ENCODE data around the gene TTC7B.

- TF ChIP-seq CTCF (IDR thresholded peaks at IDR 0.05 in 2 of 3, conservative IDR thresholded peaks at IDR 0.05 in 1 of 3; ENCODE audit: borderline replicate concordance in 1 of 3, insufficient read depth in 1 of 3, low read depth in 2 of 3, low read length in 2 of 3): no peak
- no peak for TF ChIP-seq POLR2AphosphoS5 (IDR thresholded peaks at IDR 0.05; ENCODE audit: low read depth, low read length)
- TF ChIP-seq, protein P1, sequence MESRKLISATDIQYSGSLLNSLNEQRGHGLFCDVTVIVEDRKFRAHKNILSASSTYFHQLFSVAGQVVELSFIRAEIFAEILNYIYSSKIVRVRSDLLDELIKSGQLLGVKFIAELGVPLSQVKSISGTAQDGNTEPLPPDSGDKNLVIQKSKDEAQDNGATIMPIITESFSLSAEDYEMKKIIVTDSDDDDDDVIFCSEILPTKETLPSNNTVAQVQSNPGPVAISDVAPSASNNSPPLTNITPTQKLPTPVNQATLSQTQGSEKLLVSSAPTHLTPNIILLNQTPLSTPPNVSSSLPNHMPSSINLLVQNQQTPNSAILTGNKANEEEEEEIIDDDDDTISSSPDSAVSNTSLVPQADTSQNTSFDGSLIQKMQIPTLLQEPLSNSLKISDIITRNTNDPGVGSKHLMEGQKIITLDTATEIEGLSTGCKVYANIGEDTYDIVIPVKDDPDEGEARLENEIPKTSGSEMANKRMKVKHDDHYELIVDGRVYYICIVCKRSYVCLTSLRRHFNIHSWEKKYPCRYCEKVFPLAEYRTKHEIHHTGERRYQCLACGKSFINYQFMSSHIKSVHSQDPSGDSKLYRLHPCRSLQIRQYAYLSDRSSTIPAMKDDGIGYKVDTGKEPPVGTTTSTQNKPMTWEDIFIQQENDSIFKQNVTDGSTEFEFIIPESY (IDR thresholded peaks at IDR 0.05; ENCODE audit: extremely low read depth, insufficient replicate concordance, low read length): no peak
- no peak for TF ChIP-seq RAD21 (IDR thresholded peaks at IDR 0.05; ENCODE audit: low read depth)
- TF ChIP-seq POLR2A (IDR thresholded peaks at IDR 0.05; ENCODE audit: borderline replicate concordance, extremely low read depth, insufficient read depth, insufficient read length): no peak
- no peak for TF ChIP-seq EZH2phosphoT487 (IDR thresholded peaks at IDR 0.05; ENCODE audit: borderline replicate concordance)
- TF ChIP-seq, protein P2, sequence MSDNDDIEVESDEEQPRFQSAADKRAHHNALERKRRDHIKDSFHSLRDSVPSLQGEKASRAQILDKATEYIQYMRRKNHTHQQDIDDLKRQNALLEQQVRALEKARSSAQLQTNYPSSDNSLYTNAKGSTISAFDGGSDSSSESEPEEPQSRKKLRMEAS (IDR thresholded peaks at IDR 0.05): no peak
- TF ChIP-seq SP1 (IDR thresholded peaks at IDR 0.05; ENCODE audit: low read depth): no peak
- TF ChIP-seq ZNF274 (IDR thresholded peaks at IDR 0.05; ENCODE audit: low read depth, low read length): no peak
- no peak for TF ChIP-seq ZFX (IDR thresholded peaks at IDR 0.05)
- no peak for TF ChIP-seq EZH2 (IDR thresholded peaks at IDR 0.05)
Measured at GRCh38 chr14:90490720-90491050, 325.5 kb downstream of the TTC7B start.
